GM13977 (cell line): ENCODE measurements around the gene HACD4.

Experiments used
- DNase-seq: peaks from one replicate; pipeline ENCODE4 v3.0.0; 2012; ENCODE audit warnings: low spot score
- in situ Hi-C: fragments of 300-500 bp; cut with MboI; formaldehyde crosslinking; loops from one replicate; pipeline ENCODE4 v1.12.0; 2022; ENCODE audit warnings: low sequenced_read_pairs, low pct_unique_long_range_greater_than_20kb, mixed read lengths, inconsistent platforms; ENCODE audit not compliant: unreplicated experiment
- TF ChIP-seq, protein P1 (sequence below): IDR thresholded peaks from 2 replicates; pipeline ENCODE4 v1.5.1; 2012; ENCODE audit warnings: mild to moderate bottlenecking, control low read depth; ENCODE audit not compliant: insufficient read depth; ENCODE audit errors: extremely low read depth, missing control alignments

The HACD4 gene

DNA sequence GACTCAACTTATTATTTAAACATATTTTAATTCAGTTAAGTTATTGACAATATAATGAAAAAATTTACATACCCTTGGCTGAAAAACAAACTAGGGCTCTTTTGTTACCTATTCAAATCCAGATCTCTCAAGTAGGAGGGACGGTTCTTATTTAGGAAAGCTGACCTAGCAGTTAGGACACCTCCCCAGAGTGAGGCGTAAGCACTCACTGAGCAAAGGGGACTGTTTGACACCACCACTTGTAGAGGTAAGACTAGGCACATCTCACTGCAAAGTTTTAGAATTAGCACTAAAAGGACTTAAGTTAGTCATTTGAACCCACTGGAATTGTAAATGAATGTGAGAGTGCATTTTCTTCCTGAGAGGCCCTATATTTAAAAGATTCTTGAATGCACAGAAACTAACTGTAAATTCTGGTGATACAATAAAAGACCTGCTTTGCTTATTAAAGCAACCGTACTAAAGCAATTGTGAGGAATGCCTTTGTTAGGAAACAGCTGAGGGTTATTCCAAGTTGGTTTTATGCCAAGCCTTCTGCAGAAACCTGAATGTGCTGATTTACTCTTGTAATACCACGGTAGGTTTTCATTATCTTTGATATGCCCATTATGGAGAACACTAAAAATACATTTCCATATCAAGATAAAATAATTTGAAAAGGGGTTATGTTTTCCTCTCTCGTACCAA lies 16.2 kb downstream of the HACD4 start:
- DNase-seq, result no peak
- TF ChIP-seq, protein P1, sequence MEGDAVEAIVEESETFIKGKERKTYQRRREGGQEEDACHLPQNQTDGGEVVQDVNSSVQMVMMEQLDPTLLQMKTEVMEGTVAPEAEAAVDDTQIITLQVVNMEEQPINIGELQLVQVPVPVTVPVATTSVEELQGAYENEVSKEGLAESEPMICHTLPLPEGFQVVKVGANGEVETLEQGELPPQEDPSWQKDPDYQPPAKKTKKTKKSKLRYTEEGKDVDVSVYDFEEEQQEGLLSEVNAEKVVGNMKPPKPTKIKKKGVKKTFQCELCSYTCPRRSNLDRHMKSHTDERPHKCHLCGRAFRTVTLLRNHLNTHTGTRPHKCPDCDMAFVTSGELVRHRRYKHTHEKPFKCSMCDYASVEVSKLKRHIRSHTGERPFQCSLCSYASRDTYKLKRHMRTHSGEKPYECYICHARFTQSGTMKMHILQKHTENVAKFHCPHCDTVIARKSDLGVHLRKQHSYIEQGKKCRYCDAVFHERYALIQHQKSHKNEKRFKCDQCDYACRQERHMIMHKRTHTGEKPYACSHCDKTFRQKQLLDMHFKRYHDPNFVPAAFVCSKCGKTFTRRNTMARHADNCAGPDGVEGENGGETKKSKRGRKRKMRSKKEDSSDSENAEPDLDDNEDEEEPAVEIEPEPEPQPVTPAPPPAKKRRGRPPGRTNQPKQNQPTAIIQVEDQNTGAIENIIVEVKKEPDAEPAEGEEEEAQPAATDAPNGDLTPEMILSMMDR, result no peak
- in situ Hi-C loops, result no loop called here

DNA sequence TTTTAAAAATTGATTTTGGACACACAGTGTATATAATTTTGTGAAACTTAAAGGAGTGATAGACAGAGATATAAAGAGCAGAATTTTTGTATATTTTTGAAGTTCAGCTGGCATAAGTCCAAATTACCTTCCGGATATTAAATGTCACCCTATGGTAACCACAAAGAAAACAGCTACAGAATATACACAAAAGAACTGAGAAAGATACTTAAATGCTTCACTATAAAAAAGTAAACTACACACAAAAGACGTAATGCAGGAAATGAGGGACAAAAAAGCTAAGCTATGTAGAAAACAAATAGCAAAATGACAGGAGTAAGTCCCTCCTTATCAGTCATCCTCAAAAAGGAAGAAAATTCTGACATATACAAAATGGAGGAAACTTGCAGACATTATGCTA lies 29.4 kb downstream of the HACD4 start:
- no peak for DNase-seq
- in situ Hi-C loops, result no loop called here
- TF ChIP-seq, protein P1, result no peak

- TF ChIP-seq, protein P1, result no peak
- DNase-seq, result no peak
- in situ Hi-C loops, result no loop called here
These were observed 29.9 kb downstream of the HACD4 start for GRCh38 chr9:21001581-21001980.

DNA sequence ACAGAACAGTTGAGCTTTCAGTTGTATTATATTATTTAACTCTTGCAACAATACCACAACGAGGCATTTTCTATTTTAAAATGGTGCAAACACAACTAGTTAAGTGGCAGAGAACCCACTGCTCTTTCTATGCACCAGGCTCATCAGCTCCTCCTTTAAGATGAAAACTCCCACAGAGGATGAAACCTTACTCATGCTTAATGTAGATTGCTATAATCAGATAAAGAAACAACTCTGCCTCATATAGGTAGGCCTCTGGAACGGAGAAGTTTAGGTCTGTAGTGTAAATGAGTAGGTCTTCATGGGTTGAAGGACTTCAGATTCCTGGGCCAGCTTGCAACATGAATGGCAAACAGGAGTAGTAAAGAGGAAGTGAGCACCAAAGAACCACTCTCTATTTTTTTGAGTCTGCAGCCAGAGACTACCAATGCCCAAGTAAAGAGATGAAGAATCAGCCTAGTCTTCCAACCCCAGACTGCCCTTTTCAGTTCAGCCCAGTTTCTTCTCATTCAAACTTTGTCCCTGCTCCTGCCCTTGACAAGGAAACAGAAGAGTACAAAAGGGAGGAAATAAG lies 33.9 kb downstream of the HACD4 start:
- in situ Hi-C loops, result no loop called here
- TF ChIP-seq, protein P1, result no peak
- DNase-seq, result no peak

GRCh38 chr9:20996809-20997208 lies 34.6 kb downstream of the HACD4 start:
- in situ Hi-C loops, result no loop called here
- no peak for DNase-seq
- TF ChIP-seq, protein P1, result no peak

DNA sequence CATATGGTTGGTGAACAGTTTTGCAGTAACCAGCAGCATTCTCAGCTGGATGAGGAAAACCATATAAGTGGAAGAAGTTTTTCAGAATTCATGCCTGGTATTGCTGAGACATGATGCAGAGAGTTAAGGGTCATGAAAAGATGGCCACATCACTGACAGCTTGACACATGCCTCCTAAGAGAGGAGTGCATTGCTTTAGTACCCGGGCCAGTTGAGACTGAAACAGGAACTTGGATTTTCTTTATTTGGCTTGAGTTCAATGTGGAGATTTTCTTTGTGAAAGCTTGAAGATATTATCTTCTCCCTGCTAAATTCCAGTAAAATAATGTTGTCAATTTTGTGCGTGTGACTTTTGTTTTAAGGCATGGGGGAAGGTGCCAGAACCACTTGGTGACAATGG lies 35.8 kb downstream of the HACD4 start:
- TF ChIP-seq, protein P1, result no peak
- DNase-seq, result no peak
- in situ Hi-C loops, result no loop called here
